GM18951 (cell line): Measurements from ENCODE around the gene ZNF24.

Experiments
- POLR2A ChIP-seq: IDR thresholded peaks from 4 replicates; pipeline ENCODE4 v1.6.1; 2011; ENCODE audit warnings: mild to moderate bottlenecking; ENCODE audit not compliant: insufficient read length, insufficient read depth; ENCODE audit errors: extremely low read depth
- in situ Hi-C: fragments of 300-500 bp; cut with MboI; formaldehyde crosslinking; loops from one replicate; pipeline ENCODE4 v1.12.0; 2022; ENCODE audit warnings: low sequenced_read_pairs, mixed read lengths, inconsistent platforms; ENCODE audit not compliant: unreplicated experiment

Gene ZNF24

DNA sequence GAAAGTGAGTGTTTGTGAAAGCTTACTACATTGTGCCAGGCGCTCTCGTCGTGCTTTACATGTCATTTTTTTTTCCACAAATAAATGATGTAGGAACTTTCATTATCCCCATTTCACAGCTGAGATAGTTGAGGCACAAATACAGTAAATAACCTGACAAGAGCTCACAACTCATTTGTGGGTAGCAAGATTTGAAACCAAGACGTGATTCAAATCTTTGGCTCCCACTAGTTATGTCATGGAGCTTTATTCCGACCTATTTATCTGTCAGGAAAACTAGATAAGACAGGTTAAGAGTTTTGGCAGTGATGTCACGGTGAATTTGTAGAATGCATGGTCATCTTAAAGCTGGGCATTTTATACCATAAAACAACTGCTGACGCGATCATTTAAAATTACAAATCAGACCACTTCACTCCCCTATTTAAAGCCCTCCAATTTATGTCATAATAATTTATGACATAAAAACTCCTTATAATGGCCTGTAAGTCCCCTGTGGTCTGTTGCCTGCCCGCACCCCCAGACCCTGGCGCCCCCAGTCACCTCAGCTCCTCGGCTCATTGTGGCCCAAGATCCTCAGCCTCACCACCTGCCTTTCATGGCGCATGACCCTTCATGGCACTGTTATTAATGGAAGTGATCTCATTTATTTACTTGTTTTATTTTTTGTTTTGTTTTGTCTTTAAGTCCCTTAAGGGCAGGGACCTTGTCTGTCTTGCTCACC, 678 bp upstream of the ZNF24 start:
- in situ Hi-C loops: no loop called here

DNA sequence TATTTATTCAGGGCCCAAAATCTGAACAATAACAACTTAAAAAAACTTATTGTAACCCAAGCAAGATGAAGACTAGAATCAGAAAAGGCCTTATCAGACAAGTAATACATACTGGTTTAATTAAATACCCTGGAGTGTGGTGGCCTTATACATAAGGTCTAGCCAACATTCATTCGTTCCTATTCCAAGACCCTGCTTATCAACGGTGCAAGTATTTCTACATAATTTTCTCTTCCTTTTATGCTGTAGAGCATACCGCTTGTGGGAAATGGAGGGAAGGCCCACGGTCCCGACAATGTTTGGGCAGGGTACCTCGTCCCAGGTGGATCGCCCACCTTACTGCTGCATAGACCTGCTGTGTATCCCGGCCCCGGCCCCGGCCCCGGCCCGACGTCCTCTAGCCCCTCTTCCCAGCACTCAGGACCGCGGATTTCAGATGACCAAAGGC, 708 bp downstream of the ZNF24 start:
- no peak for TF ChIP-seq POLR2A
- in situ Hi-C loops: no loop called here

More for the DNA sequence above, 678 bp upstream of the ZNF24 start:
- no peak for TF ChIP-seq POLR2A

- TF ChIP-seq POLR2A: no peak
- in situ Hi-C loops: no loop called here
These were observed 6.9 kb downstream of the ZNF24 start for GRCh38 chr18:35337286-35337685.

GRCh38 chr18:35335866-35336265, 8.4 kb downstream of the ZNF24 start:
- in situ Hi-C loops: no loop called here
- no peak for TF ChIP-seq POLR2A

DNA sequence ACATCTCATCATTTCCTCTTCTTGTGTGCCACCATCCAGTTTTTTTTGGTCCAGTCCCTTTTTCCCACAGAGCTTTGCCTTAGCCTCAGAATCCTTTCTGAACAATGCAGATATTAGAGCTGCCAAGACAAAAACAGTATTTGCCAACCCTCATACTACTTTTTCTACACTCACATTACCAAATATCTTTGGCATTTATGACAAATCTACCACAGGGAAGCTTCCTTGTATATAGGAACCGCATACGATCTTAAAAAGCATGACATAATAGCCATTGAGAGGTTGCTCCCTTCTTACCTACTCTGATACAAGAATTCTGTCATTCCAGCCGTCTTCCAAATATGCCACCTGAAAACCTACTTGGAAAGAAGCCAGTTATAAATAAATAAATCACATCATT, 9.4 kb downstream of the ZNF24 start:
- in situ Hi-C loops: no loop called here
- TF ChIP-seq POLR2A: no peak

- no peak for TF ChIP-seq POLR2A
- in situ Hi-C loops: no loop called here
These were observed 10.0 kb downstream of the ZNF24 start for GRCh38 chr18:35334212-35334611.

GRCh38 chr18:35331367-35332087, 12.7 kb downstream of the ZNF24 start:
- in situ Hi-C loops: no loop called here
- no peak for TF ChIP-seq POLR2A

DNA sequence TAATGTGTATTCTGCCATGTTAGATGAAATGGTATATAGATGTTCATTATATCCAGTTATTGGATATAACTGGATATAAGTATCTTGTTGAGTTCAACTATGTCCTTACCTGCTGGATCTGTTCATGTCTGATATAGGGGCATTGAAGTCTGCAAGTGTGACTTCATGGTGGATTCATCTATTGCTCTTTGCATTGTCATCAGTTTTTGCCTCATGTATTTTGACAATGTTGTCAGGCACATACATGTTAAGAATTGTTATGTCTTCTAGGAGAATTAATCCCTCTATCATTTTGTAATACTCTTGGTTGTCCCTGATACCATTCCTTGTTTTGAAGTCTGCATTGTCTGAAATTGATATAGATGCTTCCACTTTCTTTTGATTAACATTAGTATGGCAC, 15.4 kb downstream of the ZNF24 start:
- TF ChIP-seq POLR2A: no peak
- in situ Hi-C loops: no loop called here

GRCh38 chr18:35326695-35327387, 17.4 kb downstream of the ZNF24 start:
- no peak for TF ChIP-seq POLR2A
- in situ Hi-C loops: no loop called here

DNA sequence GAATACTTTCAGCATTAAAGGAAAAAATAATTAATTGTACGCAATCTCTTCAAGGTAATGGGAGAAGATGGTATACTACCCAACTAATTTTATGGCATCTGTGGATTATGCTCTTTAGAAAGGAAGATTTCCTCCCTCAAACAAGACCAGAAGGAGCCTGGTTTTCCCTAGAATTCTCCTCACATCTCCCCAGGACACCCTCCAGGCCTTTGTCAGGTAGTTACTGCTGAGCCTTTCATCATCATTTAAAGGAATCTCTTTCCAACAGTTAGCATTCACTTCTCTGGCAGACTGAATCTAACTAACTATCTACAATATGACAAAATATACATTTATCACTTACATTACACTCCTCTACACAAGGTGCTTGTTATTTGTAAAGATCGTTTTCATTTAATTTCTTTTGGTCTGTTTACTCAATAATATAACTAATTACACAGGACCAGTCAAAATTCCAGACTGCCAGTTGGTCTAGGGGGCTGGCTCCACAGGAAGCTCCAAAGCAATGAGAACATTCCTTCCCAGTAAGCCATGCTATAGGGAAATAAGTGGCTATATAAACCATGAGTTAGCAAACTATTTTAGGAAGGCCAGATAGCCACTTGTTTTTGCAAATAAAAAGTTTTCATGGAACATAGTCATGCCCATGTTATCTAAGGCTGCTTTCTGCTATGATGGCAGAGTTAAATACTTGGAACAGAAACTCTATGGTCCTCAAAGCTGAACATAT, 19.1 kb downstream of the ZNF24 start:
- no peak for TF ChIP-seq POLR2A
- in situ Hi-C loops: no loop called here

DNA sequence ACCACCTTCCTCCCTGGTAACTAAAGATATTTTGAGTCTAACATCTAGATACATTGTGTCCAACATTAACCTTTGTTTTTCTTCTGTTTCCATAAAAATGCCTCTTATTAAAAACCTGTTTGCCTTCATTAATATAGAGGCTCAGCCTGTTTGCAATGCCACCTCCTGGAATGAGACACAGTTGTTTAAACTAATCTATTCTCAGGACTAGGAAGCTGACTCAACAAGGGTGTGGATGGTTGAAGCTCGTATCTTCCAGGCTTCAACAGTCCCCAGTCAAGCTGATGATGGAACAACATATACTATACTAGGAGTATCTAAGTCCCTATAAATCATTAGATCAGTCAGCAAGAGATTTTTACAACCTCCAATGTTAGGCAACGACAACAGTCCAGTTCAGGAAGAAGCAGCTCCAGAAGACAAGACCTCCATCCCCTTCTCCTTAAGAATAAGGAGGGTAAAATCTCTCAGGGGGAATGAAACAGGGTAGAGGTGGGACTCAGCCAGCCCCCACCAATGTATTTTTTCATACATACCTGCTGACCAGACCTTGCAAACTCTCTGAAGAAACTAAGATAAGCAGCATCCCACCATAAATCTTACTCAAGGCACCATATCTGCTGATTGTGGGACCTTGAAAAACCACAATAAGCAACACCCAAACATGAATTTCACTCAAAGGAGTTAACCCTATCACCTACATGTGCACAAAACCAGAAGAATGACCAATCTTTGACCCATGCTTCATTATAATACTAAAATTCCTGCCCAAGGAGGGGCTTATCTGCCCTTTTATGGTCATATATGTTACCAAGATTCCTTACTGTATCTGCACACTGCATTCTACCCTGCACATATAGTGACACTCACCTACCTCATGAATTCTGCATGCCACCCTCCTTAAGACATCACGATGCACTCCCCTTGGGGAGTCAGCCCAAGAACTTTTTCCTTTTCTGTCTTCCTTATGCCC, 21.4 kb downstream of the ZNF24 start:
- in situ Hi-C loops: no loop called here
- no peak for TF ChIP-seq POLR2A

DNA sequence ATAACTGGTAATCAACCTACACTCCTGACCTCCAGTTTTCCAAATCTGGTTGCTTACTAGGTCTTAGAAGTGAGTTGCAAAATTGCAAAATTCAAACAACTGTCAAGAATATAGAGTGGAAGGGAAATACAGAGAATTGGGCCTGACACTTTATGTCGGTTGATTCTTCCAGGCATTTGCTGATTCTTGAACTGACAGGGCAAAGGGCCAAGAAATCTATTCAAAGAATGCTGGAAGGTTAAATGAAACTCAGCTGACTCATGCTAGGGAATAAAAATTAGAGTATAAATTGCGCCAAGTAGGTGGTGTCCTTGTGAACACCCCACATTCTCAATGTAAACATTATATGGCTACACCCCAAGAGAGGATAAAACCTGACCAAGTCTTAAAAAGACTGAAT, 32.7 kb downstream of the ZNF24 start:
- in situ Hi-C loops: no loop called here
- no peak for TF ChIP-seq POLR2A
